ENCODE data around the gene VANGL2.

The VANGL2 gene

DNA sequence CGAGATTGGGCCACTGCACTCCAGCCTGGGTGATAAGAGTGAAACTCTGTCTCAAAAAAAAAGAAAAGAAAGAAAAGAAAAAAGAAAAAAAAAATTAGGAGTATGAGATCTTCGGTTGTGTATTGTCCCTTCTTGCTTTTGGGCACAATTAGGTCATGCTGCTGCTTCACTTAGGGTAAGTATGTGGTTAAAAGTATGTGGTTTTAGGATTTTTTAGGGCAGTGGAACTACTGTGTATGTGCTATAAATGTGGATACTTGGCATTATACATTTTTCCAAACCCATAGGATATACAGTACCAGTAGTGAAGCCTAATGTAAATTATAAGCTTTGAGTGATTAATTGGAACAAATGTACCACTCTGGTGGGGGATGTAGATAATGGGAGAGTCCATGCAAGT is 31.2 kb downstream of the VANGL2 start:
- no peak overlapping the region for H3K4me3 Mint-ChIP-seq
- peaks cover 16% of the 10 kb centered on the region for H3K9me3 Mint-ChIP-seq
- H3K36me3 Mint-ChIP-seq (ENCODE audit: low read depth) = peaks cover 5% of the 10 kb centered on the region
- H3K4me1 Mint-ChIP-seq (ENCODE audit: low read depth) = peaks cover 45% of the 10 kb centered on the region
- H3K27ac Mint-ChIP-seq = peak overlapping the region; percentile 30
- intact Hi-C loops (cut with micrococcal nuclease) = no loop called here
- peaks cover 1% of the 10 kb centered on the region for H3K27me3 Mint-ChIP-seq

GRCh38 chr1:160432371-160432786 is 32.0 kb downstream of the VANGL2 start:
- intact Hi-C loops (cut with micrococcal nuclease) = no loop called here
- peaks cover 1% of the 10 kb centered on the region for H3K27me3 Mint-ChIP-seq

GRCh38 chr1:160436966-160437365 is 36.6 kb downstream of the VANGL2 start:
- peaks cover 29% of the 10 kb centered on the region for H3K4me1 Mint-ChIP-seq (ENCODE audit: low read depth)
- H3K27ac Mint-ChIP-seq = no peak overlapping the region
- peaks cover 16% of the 10 kb centered on the region for H3K9me3 Mint-ChIP-seq
- intact Hi-C loops (cut with micrococcal nuclease) = no loop called here
- H3K27me3 Mint-ChIP-seq = peaks cover 1% of the 10 kb centered on the region
- no peak overlapping the region for H3K4me3 Mint-ChIP-seq
- peaks cover 5% of the 10 kb centered on the region for H3K36me3 Mint-ChIP-seq (ENCODE audit: low read depth)

More at GRCh38 chr1:160432371-160432786, 32.0 kb downstream of the VANGL2 start:
- H3K4me3 Mint-ChIP-seq = no peak overlapping the region
- peak overlapping the region; percentile 71 for H3K27ac Mint-ChIP-seq
- peaks cover 45% of the 10 kb centered on the region for H3K4me1 Mint-ChIP-seq (ENCODE audit: low read depth)
- peaks cover 5% of the 10 kb centered on the region for H3K36me3 Mint-ChIP-seq (ENCODE audit: low read depth)
- peaks cover 16% of the 10 kb centered on the region for H3K9me3 Mint-ChIP-seq

DNA sequence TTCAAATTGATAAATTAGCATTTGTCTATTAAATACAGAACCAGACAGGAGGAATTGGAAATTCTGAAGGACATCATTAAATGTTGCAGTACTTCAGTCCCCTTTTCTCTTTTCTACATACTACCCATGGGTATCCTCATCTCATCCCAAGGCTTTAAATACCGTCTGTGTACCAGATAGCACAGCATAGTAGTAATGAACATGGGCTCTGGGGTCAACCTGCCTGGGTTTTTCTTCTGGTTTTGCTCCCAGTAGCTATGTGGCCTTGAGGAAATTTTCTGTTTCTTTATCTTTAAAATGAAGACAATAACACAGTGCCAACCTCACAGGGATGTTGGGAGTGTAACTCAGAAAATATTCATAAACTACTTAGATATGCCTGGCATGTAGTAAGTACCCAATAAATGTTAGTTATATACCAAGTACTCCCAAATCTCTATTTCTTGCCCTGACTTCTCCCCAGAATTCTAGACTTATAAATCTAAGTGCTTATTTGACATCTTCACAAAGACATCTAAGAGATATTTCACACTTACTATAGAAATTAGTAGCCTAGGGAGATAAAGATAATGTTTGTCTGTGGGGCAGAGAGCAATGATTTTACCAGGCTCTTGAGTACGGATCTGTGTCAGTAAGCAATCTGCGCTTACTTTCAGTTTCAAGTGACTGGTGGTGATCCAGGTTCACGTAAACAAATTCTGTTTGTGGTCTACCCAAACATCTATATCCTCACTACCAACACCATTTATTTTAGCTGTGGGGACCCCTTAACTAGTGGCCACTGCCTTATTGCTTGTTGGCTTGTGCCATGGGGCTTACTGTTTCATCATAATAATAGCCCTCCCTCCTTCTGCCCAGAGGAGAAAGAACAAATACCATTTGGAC is 37.3 kb downstream of the VANGL2 start:
- Mint-ChIP-seq H3K36me3 (ENCODE audit: low read depth) (peaks cover 5% of the 10 kb centered on the region), H3K4me1 (ENCODE audit: low read depth) (peaks cover 27% of the 10 kb centered on the region), H3K4me3 (no peak overlapping the region), H3K9me3 (peaks cover 16% of the 10 kb centered on the region), H3K27ac (peak overlapping the region; percentile 58), H3K27me3 (peaks cover 1% of the 10 kb centered on the region)
- intact Hi-C loops (cut with micrococcal nuclease) = no loop called here

DNA sequence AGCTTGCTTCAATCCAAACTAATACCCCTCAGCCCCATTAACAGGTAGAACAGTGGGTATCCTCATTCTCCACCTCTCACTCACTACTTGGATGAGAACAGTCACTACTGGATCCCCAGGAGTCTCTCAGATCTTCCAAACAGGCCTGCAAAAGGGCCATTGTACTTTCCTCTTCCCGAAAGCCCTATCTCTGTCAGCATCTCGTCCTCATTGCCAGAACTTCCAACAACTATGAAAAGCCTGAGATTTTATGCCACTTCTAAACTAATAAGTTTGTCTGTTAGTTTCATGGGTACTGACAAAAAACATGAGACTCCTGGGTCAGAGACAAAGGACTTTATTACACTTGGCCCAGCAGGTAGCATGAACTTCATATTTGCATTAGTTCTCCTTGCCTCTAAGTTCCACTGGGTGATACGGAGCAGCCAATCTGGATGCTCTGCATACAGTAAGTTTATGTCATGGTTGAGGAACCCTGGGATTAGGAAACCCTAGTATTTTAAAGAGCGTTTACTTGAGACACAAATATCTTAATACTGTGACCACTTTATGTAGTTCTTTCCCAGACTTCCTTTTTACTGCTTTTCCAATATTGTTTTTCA is 38.1 kb downstream of the VANGL2 start:
- Mint-ChIP-seq H3K9me3 (peaks cover 16% of the 10 kb centered on the region), H3K27ac (peak overlapping the region; percentile 58), H3K4me3 (no peak overlapping the region), H3K36me3 (ENCODE audit: low read depth) (peaks cover 5% of the 10 kb centered on the region), H3K4me1 (ENCODE audit: low read depth) (peaks cover 20% of the 10 kb centered on the region), H3K27me3 (peaks cover 1% of the 10 kb centered on the region)
- intact Hi-C loops (cut with micrococcal nuclease) = no loop called here

DNA sequence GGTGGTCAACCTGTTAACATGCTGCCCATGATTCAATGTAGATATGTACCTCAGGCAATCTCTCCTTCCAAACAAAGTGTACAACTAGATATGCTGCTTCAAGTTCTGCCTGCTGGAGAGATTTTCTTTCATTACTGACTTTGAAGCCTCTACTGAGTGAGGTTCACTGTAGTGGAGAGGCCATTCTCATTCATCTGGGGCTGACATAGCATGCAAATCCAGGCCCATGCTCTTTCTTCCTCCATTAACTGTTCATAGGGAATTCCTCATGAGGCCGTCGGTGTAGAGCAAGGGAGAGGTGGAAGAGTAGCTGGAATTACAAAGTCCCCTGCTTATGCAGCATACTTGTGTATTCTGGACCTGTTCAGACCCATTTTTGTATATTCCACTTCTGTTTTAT is 38.6 kb downstream of the VANGL2 start:
- Mint-ChIP-seq H3K4me1 (ENCODE audit: low read depth) (peaks cover 20% of the 10 kb centered on the region), H3K9me3 (peaks cover 15% of the 10 kb centered on the region), H3K36me3 (ENCODE audit: low read depth) (peaks cover 5% of the 10 kb centered on the region), H3K4me3 (no peak overlapping the region), H3K27me3 (peaks cover 1% of the 10 kb centered on the region), H3K27ac (no peak overlapping the region)
- intact Hi-C loops (cut with micrococcal nuclease) = no loop called here

DNA sequence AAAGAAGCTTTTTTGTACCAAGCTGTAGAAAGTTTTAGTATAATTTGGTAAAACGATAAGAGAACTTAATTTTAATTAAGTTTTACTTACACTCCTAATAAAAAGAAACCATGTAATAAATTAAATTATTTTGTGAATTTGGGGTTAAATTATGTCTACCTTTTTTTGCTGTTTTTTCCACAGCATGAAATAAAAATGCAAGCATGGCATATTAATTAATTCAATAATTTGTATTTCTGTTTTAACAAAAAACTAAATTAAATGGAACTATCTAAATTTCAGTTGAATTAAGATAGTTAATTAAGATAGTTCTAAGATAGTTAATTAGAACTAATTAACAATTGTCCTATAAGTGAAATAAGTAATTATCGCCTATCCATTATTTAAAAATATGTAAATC is 39.4 kb downstream of the VANGL2 start:
- H3K4me3 Mint-ChIP-seq = no peak overlapping the region
- intact Hi-C loops (cut with micrococcal nuclease) = no loop called here
- H3K27ac Mint-ChIP-seq = no peak overlapping the region
- peaks cover 7% of the 10 kb centered on the region for H3K9me3 Mint-ChIP-seq
- no peaks in the 10 kb centered on the region for H3K27me3 Mint-ChIP-seq
- H3K36me3 Mint-ChIP-seq (ENCODE audit: low read depth) = no peaks in the 10 kb centered on the region
- H3K4me1 Mint-ChIP-seq (ENCODE audit: low read depth) = peaks cover 20% of the 10 kb centered on the region

DNA sequence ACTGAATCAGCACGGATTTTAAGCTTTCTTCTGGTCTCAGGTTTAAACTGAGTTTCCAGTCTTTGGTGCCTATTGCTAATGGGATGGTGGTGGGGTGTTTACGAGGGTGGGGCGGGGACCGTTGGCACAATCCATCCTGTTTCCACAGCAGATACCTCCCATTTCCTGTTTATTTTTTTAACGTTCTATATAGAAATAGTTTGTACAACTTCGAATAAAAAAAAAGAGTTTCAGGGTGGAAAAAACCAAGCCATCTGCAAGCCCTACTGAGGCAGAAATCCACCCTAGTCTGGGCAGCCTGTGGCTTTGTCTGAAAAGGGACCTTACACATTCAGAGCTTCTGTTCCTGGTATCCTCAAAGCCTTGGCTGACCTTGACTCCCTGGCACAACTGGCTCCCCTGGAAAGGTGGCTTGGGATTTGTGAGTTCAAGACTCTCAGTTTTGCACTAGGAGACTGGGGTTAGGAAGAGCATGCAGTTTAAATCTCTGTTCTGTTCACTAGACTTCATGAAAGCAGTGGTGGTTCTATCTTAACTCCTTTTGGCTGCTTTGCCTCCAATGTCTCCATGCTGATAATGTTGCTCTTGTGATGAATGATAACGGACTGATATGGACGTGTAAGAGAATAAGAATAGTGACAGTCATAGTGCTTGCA is 46.7 kb downstream of the VANGL2 start:
- Mint-ChIP-seq H3K36me3 (ENCODE audit: low read depth) (no peaks in the 10 kb centered on the region), H3K27me3 (no peaks in the 10 kb centered on the region), H3K27ac (no peak overlapping the region), H3K9me3 (no peaks in the 10 kb centered on the region), H3K4me3 (no peak overlapping the region), H3K4me1 (ENCODE audit: low read depth) (peaks cover 6% of the 10 kb centered on the region)
- intact Hi-C loops (cut with micrococcal nuclease) = no loop called here

DNA sequence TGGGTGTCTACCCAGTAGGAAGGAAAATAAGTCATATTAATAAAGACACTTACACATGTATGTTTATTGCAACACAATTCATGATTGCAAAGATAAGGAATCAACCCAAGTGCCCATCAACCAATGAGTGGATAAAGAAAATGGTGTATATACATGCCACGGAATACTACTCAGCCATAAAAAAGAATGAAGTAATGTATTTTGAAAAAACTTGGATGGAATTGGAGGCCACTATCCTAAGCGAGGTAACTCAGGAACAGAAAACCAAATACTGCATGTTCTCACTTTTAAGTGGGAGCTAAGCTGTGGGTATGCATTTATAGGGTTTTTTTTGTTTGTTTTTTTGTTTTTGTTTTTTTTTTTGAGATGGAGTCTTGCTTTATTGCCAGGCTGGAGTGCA is 49.1 kb downstream of the VANGL2 start:
- Mint-ChIP-seq H3K27me3 (no peaks in the 10 kb centered on the region), H3K4me1 (ENCODE audit: low read depth) (peaks cover 6% of the 10 kb centered on the region), H3K36me3 (ENCODE audit: low read depth) (no peaks in the 10 kb centered on the region), H3K9me3 (no peaks in the 10 kb centered on the region), H3K4me3 (no peak overlapping the region), H3K27ac (no peak overlapping the region)
- intact Hi-C loops (cut with micrococcal nuclease) = no loop called here

DNA sequence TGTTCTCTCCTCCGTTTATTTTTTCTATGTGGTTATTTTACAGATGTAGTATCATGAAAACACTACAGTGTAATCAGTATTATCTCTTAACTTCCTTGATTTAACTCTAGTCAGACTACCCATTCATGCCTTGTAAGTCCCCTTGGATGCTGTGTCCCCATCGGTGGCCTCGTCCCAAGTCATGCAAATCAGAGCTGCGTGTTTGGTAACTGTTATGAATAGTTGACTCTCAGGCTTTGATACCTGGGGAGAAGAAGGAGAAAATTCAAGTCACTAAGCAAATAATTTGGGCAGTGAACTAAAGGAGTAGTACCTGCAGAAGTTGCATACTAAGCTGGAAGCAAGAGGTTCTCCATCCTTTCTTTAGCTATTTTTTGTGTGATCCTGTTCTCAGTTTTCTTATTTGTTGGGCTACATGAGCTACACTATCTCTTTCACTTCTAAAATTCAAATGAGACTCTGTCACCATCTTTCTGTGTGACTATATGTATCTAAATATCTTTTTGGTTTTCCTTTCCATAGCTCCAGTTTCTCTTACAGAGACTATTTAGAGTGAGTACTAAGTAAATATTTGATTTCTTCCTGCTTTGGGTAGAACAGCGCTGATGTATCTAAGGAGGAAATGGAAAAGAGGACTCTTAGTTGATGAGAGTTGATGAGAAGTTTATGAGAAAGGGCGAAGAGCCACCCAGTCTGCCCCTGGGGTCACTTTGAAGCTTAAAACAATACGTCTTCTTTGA is 50.9 kb downstream of the VANGL2 start:
- Mint-ChIP-seq H3K4me1 (ENCODE audit: low read depth) (peaks cover 6% of the 10 kb centered on the region), H3K9me3 (no peaks in the 10 kb centered on the region), H3K27me3 (no peaks in the 10 kb centered on the region), H3K27ac (no peak overlapping the region), H3K4me3 (no peak overlapping the region), H3K36me3 (ENCODE audit: low read depth) (no peaks in the 10 kb centered on the region)
- intact Hi-C loops (cut with micrococcal nuclease) = no loop called here

DNA sequence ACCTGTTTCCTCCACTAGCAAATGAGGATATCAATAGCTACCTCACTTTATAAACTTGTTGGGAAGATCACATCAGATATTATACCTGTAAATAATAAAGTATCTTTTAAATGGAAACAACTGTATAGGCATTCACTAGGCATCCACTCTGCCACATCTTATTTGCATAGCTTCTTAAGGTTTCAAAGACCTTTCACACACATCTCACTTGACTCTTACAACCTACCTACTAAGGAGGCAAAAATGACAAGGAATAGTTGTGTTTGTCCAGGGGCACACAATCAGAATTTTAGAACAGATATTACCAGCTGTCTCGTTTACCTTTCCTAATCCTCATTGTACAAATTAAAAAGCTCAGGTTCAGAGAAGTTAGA is 51.5 kb downstream of the VANGL2 start:
- peaks cover 6% of the 10 kb centered on the region for H3K4me1 Mint-ChIP-seq (ENCODE audit: low read depth)
- H3K9me3 Mint-ChIP-seq = no peaks in the 10 kb centered on the region
- intact Hi-C loops (cut with micrococcal nuclease) = no loop called here
- no peaks in the 10 kb centered on the region for H3K27me3 Mint-ChIP-seq
- no peak overlapping the region for H3K27ac Mint-ChIP-seq
- no peak overlapping the region for H3K4me3 Mint-ChIP-seq
- H3K36me3 Mint-ChIP-seq (ENCODE audit: low read depth) = no peaks in the 10 kb centered on the region

- H3K4me3 Mint-ChIP-seq = no peak overlapping the region
- peaks cover 5% of the 10 kb centered on the region for H3K4me1 Mint-ChIP-seq (ENCODE audit: low read depth)
- intact Hi-C loops (cut with micrococcal nuclease) = no loop called here
Observed at GRCh38 chr1:160453443-160453842, 53.1 kb downstream of the VANGL2 start.

DNA sequence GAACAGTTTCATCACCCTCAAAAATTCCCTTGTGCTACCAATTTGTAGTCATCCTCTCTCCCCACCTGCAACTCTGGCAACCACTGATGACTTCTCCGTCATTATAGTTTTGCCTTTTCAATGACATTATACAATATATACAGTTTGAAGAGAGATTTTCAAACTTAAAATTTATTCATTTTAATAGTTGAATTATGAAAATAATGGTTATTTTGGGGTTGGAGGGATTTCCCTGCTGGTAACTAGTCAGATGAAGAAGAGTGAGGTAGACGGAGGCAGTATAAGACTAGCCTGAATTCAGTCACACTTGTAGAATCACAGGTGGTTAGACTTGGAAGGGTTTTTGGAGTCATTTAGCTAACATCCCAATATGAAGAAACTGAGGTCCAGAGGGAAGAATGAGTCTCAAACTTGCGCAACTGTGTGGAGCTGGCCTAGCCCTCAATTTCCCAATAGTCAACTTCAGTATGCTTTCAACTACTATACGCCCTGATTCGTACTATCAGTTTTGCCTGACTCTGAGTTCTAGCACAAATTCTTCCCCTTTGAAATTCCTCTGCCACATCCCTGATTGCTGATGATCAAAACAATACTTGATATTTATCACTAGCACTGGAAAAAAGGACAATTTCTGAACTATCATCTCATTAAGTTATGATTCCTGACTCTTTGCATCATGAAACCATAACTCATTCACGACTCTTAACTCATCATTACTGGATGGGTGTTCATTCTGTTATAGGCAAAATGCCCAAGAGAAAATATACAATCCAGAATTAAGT is 54.2 kb downstream of the VANGL2 start:
- no peaks in the 10 kb centered on the region for H3K9me3 Mint-ChIP-seq
- H3K27ac Mint-ChIP-seq = no peak overlapping the region
- no peak overlapping the region for H3K4me3 Mint-ChIP-seq
- no peaks in the 10 kb centered on the region for H3K27me3 Mint-ChIP-seq
- intact Hi-C loops (cut with micrococcal nuclease) = no loop called here
- H3K4me1 Mint-ChIP-seq (ENCODE audit: low read depth) = peaks cover 5% of the 10 kb centered on the region
- H3K36me3 Mint-ChIP-seq (ENCODE audit: low read depth) = no peaks in the 10 kb centered on the region

More at GRCh38 chr1:160453443-160453842, 53.1 kb downstream of the VANGL2 start:
- Mint-ChIP-seq H3K9me3 (no peaks in the 10 kb centered on the region), H3K27ac (no peak overlapping the region), H3K27me3 (no peaks in the 10 kb centered on the region), H3K36me3 (ENCODE audit: low read depth) (no peaks in the 10 kb centered on the region)

Measured in dendritic cell treated with granulocyte-macrophage colony-stimulating factor and Interleukin-4, amounts not matched to agents 40 ng/mL and 50 ng/mL, for 4 days (primary cell).